A673 (cell line): ENCODE measurements around the gene B3GAT2.

Experiments used
- EZH2 ChIP-seq: fragments of 200-600 bp; sonication (generic); IDR thresholded peaks from 2 replicates; pipeline ENCODE4 v1.6.1; 2017; ENCODE audit warnings: borderline replicate concordance, low read depth, mild to moderate bottlenecking, mixed read lengths, antibody characterized with exemption, low read length; ENCODE audit not compliant: poor library complexity, severe bottlenecking
- TF ChIP-seq, protein P1 (sequence below): fragments of 300-800, 200-600 bp; sonication (generic); conservative IDR thresholded peaks from 2 replicates; pipeline ENCODE4 v1.5.1; 2017; ENCODE audit warnings: low read depth, mild to moderate bottlenecking, antibody characterized with exemption, low read length, moderate library complexity, mixed read lengths

GRCh38 chr6:70860920-70861319 lies 95.9 kb downstream of the B3GAT2 start:
- TF ChIP-seq, protein P1, sequence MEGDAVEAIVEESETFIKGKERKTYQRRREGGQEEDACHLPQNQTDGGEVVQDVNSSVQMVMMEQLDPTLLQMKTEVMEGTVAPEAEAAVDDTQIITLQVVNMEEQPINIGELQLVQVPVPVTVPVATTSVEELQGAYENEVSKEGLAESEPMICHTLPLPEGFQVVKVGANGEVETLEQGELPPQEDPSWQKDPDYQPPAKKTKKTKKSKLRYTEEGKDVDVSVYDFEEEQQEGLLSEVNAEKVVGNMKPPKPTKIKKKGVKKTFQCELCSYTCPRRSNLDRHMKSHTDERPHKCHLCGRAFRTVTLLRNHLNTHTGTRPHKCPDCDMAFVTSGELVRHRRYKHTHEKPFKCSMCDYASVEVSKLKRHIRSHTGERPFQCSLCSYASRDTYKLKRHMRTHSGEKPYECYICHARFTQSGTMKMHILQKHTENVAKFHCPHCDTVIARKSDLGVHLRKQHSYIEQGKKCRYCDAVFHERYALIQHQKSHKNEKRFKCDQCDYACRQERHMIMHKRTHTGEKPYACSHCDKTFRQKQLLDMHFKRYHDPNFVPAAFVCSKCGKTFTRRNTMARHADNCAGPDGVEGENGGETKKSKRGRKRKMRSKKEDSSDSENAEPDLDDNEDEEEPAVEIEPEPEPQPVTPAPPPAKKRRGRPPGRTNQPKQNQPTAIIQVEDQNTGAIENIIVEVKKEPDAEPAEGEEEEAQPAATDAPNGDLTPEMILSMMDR, result no peak
- no peak for TF ChIP-seq EZH2
